Tibial nerve (tissue), 4 donors: Measurements from ENCODE around the gene NEURL3.

Experiments
- CTCF ChIP-seq, 5 experiments: fragments of 200-600 bp in 3 of 5; fragments of 450-650 bp in 2 of 5; sonication (generic) in 3 of 5; IDR thresholded peaks; one replicate each; pipeline ENCODE4 v1.5.1; 2016 to 2019; ENCODE audit warnings: antibody characterized with exemption in 5 of 5, mild to moderate bottlenecking in 3 of 5, moderate library complexity in 2 of 5
- EP300 ChIP-seq, 2 donors: sonication (generic); formaldehyde crosslinking; IDR thresholded peaks; one replicate each; pipeline ENCODE4 v1.6.1; 2017; ENCODE audit warnings: antibody characterized with exemption in 2 of 2, mild to moderate bottlenecking in 1 of 2
- POLR2A ChIP-seq, 2 donors: fragments of 450-650 bp; IDR thresholded peaks; one replicate each; pipeline ENCODE4 v1.6.1; 2017; ENCODE audit warnings: antibody characterized with exemption in 2 of 2, mild to moderate bottlenecking in 2 of 2, moderate library complexity in 2 of 2

- TF ChIP-seq POLR2A (IDR thresholded peaks at IDR 0.05) (no peak), CTCF (IDR thresholded peaks at IDR 0.05) (no peak), EP300 (IDR thresholded peaks at IDR 0.05) (peak in 1 of 2 donors; percentile 34)
These were observed 15.5 kb downstream of the NEURL3 start for GRCh38 chr2:96489663-96490062.
